Activated T-cell treated with anti-CD3 and anti-CD28 coated beads for 48 hours (primary cell): ENCODE results near the gene SNED1.

ENCODE experiments used
- DNase-seq: peaks from one replicate; pipeline ENCODE4 v3.0.0-alpha.2; 2020; ENCODE audit warnings: low read depth

SNED1 gene

DNA sequence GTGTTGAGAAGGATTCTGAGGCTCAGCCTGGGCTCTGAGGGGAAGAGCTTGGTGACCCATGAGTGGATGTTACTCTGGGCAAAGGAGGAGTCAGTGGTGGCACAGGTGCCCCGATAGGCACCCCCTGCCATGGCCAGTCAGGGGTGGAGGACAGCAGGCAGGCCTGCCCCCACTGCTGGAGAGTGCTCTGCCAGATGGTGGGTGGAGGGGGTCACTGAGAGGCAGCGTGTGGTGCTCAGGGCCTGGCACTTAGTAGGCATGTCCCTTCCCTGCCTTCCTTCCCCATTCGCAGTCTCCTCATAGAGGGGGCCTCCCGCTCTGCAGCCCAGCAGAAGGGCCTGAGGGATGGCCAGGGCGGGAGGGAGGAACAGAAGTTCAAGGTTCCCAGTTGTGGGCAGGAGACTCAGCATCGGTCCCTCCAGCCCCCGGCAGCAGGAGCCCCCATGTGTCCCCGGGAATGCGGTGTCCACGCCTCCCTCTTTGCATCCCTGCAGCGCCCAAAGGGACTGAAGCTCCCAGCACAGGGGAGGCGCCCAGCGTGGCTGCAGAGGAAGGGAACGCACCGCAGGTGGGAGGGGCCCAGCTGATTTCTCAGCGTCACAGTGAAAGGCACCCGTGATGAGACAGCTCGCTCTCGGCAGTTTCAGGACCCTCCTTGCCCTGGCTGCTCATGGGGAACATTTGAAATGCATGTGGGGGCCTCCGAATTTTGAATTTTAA lies 5.7 kb upstream of the SNED1 start:
- DNase-seq: no peak

DNA sequence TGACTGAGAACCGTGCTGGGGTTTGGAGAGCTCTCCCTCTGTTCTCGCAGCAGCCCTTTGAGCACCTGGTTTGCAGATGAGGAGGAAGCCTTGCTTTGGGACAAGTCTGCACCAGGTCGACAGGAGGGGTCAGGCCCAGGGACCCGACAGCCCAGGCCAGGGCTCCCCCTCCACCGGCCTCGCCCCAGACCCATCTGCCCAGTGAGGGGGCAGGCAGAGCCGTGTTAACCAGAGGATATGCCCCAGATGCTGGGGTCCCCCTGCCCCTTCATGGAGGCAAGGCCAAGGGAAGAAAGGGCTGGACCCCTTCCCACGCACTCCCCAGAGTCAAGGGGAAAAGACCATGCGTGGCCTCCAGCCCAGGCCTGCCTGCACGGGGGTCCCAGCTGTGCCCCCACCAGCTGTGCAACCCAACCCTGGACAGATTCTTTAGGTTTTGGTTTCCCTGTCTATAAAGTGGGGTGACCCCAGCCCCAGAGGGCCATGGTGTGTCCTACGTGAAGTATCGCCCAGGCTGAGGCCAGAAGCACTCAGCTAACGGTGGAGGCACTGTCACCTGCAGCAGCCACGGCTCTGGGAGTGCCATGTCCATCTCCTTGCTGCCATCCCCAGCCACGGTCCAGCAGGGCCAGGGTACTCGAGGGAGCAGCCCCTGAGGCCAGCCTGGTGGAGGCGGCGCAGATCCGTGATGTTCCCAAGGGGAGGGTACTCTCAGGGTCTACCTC lies 4.8 kb upstream of the SNED1 start:
- no peak for DNase-seq

DNA sequence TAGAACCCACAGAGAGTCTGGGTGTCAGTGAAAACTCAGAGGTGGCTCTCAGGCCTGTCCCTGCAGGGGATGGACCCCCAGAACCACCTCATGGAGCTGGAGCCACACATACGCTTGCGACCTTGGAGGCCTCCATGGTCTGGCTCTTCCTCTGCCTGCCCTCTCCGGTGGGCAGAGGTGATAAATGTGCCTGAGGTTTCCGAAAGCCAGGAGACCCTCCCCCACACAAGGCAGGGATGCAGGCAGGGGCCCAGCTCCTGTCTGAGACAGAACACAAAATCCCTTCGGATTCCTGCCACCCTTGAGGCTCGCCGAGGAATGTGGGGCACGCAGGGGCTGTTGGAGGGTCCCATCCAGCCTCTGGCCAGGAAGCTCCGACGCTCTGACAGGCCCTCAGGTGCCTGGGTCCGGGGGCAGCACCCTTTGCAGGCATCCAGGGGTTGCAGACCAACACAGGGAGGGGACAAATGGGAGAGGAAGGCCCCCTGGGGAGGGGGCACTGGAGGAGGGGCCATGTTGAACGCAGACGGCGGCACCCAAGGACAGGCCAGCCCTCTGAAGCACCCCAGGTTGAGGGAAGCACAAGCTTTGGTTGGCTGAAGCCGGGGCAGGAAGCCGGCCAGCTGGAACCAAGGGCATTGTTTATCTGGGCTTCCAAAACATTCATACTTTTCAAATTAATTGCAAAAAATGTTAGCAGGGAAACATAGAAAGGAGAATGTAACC lies 4.1 kb upstream of the SNED1 start:
- DNase-seq: no peak

DNA sequence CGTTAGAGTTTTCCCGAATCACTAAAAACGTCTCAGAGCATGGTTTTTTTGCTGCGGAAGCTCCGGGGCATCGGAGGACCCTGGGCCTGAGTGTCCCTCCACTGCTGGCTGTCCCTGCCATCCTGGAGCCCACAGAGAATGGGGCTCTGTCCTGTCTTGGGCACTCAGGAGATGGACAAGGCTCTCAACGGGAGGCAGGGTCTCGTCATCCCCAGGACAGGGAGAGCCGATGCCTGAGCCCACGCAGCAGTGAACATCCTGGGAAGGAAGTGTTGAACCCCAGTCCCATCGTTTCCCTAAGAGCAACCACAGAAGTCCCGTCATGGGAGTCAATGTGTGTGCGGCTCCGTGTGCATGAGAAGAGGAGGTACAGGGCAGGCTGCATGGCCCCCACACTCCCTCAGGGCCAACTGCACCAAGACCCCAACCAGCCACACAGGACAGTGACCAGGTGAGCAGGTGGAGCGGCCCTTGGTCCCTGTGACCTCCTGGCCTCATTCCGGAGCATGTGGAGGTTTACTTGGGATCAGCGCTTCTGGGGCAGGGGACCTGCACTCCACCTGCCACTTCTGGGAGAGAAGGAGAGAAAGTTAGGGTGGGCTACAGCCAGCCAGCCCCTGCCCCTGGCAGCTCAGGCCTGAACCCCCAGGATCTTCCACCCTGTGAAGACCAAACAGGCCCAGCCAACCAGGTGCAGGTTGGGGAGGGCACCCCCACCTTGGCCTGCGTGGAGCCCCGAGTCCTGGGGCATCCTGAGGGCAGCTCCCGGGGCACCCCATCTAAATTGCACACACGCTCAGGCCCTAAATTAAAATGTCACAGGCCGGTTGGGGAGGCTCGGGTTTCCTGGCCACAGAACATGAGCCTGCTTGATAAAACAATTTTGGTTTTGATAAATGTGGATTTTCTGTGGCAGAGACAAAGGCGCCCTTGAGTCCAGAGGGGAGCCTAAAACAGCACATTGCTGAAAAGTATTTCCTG lies 3.1 kb upstream of the SNED1 start:
- DNase-seq: no peak

DNA sequence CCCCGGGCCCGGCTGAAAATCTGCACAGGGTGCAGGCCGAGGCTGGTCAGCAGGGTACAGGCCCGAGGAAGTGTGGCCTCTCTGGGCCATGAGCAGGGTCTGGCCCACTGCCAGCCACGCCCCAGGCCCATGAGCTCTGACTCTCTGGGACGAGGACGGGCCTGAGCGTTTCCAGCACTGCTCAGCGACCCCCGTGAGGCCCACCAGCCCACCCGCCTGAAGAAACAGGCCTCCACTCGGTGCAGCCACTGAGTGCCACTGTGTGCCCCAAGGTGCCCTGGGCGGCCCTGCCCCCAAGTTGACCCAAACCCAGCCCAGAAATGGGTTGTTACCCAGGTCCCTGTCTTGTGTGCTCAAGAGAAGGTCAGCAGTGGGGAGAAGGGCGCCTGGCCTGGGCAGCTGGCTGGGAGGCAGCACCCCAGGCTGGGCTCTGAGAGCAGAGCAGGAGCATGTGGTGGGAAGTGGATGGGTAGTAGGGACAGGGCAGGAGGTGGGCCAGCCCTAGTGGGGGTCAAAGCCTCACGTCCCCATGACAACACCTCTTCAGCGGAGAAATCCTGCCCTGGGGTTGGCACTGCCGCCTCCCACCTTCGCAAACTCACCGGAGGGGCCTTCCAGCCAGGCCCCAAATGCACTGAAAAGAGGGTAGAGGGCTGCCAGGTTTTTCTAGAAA lies 2.1 kb upstream of the SNED1 start:
- no peak for DNase-seq

DNA sequence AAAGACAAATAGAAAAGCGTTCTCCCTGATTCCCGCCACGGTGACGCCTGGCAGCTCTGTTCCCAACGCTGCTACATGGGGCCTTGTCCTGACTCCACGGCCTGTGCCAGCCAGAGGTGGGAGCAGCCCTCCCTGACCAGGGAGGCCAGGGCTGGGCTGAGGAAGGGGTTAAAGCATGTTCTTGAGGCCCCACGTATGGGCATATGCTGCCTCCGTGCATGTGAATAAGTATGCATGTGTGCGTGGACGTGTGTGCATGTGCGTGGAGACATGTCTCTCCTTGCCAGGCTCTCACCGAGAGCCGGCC lies 1.6 kb upstream of the SNED1 start:
- no peak for DNase-seq

DNA sequence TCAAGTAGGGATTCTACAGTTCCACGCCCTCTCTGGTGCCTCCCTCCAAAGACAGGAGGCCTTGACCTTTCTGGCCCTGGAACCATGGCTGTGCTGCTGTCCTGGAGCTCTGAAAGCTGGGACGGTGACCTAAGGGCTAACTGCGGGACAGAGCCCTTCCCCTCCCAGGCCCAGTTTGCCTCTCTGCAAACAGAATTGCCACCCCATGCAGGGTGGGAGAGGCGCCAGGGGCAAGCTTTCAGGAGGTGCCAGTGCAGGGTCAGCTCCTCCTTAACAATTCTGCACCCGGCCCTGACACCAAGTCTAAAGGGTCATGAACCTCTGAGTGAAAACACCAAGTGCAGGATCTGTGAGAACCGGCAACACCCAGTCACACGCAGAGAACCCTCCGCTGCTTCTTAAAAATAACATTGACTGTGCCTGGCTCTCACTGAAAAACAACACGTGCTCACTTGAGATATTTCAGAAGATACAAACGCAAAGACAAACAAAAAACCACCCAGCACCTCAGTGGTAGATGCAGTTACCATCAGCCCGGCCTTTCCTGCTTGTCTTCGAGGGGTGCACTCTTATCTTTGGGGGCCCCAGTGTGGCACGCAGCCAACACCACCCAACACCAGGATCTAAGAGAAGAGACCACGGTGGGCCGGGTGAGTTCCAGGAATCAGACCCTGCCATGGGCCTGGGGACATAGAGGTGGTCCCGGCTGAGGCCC lies 1.1 kb upstream of the SNED1 start:
- no peak for DNase-seq

DNA sequence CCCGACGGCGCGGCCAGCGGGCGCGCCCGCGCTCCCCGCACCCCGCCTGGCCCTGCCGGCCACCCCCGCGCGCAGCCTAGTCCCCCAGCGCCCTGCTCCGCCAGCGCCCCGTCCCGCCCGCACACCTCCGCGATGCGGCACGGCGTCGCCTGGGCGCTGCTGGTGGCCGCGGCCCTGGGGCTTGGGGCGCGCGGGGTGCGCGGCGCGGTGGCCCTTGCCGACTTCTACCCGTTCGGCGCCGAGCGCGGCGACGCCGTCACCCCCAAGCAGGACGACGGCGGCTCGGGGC lies 232 bp downstream of the SNED1 start:
- no peak for DNase-seq

DNA sequence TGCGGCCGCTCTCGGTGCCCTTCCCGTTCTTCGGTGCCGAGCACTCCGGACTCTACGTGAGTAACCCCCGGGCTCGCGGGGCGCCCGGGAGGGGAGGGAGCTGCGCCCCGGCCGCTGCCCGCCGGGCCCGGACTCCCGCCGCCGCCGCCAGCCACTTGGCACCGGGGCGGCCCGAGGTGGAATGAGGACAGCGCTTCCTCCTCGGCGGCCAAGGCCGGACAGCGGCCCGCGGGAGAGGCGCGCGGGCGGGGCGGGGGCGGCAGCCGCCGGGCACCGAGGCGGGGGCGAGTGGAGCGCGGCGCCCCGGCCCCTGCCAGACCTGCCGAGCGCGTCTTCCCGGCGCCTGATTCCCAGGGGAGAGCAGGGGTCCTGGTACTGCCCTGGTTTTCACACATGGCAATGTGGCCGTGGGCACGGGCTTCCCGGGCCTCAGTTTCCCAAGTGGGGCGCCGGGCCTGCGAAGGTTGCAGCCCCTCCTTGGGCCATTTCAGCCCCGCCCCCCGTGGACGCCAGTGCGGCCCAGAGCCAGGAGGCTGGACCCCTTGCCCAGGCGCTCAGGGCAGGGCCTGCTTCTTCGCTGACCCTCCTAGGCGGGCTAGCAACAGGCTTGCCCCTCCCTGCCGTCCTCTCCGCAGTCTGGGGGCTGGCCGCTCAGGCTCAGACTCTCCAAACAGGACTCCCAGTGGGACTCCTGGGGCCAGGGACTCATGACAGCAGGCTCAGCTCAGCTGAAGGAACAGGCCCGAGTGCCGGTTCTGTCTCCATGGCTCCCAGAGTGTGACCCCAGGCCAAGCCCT lies 775 bp downstream of the SNED1 start:
- DNase-seq: no peak

DNA sequence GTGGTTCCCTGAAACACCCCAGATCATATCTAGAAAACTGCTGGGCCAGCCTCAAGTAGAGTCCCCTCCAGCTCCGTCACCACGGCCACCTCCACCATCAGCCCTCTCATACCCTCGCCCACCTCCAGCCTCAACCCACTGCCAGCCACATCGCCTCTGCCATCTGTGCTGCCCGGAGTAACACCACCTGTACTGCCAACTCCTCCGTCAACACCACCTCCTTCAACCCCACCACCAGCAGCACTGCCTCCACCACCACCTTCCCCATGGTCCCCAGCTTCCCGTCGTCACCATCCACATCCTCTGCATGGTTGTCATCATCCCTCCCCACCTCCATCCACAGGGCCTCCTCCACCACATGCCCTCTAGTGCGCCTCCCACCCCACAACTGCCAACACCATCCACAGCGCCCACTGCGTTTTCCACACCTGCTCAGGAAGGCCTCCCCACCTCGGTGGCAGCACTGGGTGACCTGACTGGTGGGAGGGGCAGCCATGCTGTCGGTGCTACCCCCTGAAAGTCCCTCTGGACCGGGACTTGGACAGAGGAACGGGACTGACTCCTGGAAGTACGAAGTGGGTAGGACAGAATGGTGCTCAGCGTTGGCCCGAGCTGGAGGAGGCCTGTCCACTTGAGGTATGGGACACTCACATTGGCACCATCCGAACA lies 1.6 kb downstream of the SNED1 start:
- DNase-seq: no peak

DNA sequence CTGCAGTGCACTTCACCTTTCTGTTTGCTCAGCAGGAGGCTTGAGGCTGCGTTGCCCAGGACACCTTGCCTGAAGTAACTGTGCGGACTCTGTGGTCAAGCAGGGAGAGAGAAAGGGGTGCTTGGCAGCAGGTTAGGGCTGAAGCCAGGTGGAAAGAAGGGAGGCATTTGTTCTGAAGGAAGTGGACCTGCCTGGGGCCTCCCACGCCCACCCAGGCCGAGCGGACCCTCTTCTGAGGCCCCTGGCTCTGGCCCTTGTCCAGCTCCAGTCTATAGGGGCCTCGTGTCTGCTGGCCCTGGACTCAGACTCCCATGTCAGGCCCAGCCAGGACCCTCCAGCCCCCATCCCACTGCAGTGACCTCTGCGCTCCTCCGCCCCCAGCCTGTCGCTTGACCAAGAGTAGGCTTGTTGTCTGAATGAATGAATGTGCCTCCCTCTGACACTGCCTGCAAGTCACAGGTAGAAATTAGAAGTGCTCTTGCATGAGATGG lies 2.5 kb downstream of the SNED1 start:
- no peak for DNase-seq

DNA sequence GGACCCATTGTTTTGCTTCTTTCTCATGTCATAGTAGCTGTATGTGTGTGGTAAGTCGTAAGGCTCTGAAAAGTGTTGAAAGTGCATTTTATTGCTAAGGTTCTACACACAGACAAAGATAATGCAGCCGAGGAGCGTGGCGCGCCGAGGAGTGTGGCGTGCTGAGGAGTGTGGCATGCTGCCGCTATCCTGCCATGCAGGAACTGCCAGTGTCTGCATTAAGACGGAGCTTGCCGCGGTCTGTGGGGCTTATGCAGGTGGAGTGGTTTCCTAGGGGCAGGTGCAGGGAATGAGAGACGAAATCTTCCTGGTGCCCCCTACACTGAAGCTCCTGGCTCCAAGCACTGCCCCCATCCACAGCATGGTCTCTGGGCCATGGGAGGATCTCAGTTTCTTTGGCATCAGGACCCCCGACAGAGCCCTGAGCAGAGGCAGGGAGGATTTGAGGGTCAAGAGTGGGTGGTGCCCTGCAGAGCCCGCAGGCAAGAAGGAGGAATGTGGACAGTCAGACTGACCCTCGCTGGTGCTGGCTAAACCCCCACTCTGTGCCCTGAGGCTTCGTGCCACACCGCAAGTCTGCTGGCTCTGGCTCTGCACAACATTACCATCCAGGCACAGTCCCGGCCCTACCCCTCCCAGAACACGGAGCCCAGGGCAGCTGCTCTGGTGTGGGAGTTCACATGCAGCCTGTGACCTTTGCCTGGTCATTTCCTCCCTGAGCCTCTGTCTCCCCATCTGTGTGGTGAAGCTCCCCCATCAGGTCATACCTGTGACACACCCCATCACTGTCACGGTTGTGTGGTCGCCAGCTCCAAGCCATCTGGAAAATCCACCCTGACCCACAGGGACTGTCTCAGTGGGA lies 3.2 kb downstream of the SNED1 start:
- DNase-seq: no peak

DNA sequence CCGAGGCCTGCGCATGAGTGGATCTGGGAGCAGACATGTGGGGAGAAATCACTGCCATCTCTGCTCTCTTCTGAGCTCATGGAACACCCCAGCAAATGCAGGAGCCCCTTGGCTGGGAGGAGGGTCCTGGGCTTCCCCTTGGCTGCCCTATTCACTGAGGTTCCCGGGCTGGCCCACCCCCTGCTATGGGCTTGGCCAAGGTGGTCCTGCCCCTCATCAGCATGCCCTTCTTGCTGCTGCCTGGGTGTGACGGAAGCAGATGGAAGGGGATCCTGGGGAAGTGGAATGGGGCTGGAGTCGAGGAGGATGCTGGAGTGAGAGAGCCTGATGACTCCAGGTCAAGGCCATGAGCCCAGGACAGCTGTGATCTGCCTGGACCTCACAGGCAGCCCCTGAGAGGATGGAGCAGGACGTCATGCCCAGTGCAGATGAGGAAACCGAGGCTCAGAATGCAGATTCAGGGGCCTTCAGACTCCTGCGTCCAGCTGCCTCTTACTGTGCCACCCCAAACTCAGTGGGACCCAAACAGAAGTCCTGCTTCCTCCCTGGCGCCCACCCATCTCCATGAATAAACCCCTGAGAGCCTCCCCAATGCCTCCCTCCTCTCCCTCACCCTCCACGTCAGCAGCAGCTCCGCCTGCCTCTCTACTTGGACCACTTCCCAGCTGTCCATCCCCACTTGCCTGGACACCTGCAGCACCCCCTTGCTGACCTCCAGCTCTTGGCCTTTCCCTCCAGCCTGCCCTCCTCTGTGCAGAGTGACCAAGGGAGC lies 4.0 kb downstream of the SNED1 start:
- no peak for DNase-seq

DNA sequence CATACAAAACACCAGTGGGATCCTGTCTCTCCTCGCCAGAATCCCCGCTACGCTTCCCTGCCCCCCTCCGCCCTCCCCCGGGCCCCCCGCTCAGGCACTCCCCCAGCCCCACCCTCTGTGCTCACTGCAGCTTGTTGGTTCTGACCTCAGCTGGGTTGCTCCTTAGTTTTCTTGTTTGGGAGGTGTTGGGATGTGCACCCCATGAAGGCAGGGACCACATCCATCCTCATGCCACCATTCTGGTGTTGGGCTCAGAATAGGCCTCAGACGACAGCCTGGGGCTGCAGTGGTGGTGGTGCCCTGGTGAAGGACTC lies 4.6 kb downstream of the SNED1 start:
- DNase-seq: no peak

DNA sequence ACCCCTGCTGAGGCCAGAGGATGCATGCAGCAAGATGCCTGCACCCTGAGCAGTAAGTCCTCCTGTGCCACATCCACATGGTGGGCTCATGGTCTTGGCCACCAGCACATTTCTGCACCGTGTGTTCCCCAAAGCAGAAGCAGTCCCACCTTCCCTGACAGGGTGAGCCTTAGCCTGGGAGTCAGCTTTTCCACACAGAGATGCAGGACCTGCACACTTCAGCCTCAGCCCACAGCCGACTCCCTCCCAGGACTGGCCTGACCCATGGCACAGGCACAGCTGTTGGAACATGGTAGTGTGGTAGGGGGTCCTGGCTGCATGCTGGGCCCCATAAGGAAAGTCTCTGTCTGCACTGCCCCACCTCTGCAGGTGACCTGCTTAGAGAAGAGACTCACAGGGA lies 5.0 kb downstream of the SNED1 start:
- no peak for DNase-seq

DNA sequence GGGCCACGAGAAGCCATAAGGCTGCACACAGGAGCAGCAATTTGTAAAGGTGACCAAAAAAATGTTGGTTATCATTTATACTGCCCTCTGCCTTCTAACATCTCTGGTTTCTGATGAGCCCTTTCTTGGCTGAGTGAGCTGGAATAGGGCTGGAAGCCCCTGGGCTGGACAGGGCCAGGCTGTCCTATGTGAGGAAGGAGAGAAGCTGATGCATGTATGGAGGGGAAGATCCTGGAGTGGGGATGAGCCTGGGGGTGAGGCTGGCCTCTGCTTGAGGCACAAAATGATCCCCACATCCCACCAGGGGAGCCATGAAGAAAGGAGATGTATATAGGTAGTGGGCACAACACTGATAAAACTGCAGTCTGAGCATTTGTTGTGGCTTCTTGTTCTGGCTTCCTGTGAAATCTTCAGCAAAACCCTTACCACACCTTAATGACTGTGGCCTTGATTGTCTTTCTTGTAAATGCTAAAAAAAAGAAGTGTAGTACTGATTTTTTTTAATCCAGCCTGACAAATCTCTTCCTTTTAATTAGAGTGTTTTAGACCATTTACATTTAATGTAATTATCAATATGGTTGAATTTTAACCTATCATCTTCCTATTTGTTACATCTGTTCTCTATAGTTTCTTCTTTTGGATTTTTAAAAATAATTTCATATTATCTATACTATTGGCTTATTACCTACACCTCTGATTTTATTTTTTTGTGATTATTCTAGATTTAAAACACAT lies 5.6 kb downstream of the SNED1 start:
- no peak for DNase-seq

DNA sequence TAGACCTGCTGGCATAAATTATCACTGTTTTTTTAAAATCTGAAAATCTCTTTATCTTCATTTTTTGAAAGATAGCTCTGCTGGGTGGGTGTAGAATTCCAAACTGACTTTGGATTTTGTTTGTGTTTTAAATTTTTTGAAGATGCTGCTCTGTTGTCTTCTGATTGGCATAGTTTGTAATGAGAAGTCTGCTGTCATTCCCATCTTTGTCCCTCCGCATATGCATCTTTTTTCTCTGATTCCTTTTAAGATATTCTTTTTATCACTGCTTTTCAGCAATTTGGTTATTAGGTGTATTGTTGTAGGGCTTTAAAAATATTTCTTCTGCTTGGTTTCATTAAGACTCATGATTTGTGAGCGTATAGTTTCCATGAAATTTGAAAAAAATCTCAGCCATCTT lies 7.2 kb downstream of the SNED1 start:
- no peak for DNase-seq
